T-helper 9 cell (primary cell): ENCODE data around the gene PRKCZ.

Experiments
- DNase-seq: peaks from one replicate; pipeline ENCODE4 v3.0.0-alpha.2; 2020

The PRKCZ gene

DNA sequence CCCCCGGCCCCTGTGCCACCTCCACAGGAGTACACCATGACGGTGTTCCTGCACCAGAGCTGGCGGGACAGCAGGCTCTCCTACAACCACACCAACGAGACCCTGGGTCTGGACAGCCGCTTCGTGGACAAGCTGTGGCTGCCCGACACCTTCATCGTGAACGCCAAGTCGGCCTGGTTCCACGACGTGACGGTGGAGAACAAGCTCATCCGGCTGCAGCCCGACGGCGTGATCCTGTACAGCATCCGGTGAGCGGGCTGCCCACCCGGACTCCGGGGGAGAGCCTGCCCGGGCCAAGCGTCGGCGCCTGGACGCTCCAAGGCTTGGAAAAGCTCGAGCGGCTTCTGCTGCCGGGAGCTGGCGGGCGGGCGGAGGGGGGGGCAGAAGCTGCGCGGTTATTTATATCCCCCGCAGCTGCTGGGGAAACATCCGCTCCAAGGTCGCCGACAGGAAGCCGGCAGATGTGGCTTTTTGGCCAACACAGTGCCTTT is 24.7 kb upstream of the PRKCZ start:
- DNase-seq = no peak

DNA sequence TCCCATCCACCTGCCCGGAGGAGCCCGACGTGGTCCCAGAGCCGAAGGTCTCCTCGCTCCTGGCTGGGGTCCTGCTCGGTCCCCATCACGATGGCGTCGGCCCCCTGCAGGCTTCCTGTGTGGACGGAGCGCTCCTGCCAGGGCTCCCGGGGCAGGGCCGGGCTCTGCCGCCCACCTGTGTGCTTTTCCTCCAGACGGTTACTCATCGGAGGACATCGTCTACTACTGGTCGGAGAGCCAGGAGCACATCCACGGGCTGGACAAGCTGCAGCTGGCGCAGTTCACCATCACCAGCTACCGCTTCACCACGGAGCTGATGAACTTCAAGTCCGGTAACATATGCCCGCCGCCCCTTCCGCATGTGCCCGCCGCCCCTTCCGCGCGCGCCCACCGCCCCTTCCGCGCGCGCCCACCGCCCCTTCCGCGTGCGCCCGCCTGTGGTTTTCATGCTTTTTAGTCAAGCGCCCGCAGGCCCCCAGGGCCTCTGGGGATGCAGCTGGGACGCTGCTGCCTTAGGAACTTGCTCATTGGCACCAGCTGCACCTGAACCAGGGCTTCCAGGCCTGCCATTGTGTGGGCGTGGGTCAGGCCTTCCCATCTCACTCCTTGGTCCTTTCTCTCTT is 22.1 kb upstream of the PRKCZ start:
- DNase-seq = no peak

DNA sequence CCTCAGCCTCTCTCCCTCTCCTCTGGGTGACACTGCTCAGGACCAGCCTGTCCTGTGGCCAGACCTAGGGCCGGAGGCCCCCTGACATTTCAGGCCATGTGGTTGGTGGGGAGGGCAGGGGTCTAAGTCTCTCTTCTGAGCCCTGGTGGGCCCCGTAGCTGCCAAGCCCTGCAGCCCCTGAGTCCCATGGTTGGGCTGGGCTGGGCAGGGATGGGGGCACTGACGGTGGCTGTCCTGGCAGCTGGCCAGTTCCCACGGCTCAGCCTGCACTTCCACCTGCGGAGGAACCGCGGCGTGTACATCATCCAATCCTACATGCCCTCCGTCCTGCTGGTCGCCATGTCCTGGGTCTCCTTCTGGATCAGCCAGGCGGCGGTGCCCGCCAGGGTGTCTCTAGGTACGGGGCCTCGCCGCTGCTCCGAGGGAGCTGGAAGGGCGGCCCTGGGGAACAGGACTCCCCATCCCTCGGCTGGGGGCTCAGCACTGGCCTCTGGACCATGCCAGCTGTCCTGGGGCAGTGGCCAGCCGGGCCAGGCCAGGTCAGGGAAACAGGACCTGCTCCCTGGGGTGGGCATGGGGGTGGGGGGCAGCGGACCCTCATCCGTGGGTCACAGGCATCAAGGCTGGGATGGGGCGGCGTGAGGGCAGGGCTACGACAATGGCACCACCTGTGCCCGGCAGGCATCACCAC is 21.2 kb upstream of the PRKCZ start:
- DNase-seq = no peak

DNA sequence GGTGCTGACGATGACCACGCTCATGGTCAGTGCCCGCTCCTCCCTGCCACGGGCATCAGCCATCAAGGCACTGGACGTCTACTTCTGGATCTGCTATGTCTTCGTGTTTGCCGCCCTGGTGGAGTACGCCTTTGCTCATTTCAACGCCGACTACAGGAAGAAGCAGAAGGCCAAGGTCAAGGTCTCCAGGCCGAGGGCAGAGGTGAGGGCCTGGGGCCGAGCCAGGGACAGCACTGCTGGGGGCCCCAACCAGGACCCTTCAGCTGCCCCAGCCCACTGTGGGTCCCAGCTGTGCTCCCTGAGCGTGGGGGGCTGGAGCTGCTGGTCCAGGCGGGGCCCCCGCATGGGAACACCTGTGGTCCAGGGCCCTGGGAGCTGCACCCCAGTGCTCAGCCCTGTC is 20.6 kb upstream of the PRKCZ start:
- no peak for DNase-seq

DNA sequence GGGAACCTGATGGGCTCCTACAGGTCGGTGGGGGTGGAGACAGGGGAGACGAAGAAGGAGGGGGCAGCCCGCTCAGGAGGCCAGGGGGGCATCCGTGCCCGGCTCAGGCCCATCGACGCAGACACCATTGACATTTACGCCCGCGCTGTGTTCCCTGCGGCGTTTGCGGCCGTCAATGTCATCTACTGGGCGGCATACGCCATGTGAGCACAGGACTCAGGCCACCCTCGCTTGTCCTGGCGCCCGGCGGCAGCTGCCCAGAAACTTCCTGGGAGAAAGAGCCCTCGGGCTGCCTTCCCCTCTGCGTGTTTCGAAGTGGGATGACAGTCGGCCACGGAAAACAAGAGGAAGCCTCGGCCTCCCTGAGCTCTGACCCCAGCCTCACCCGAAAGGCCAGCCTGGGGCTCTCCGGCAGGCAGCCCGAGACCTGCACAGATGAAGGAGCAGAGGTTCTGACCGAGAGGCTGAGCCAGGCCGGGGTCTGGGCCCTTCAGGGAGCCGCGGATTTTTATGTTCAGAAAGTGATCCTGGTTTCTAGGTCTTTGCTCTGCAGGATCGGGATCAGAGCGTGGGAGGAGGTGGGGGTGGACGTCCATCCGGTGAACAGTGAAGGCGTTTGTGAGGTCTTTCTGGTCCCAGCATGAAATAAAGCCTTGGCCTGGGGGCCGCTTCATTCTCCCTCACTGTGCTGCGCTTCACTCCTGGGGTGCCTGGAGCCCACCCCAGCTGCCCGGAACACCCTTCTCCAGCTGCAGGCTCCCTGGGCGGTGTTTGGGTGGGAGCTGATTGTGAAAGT is 19.9 kb upstream of the PRKCZ start:
- DNase-seq = no peak

DNA sequence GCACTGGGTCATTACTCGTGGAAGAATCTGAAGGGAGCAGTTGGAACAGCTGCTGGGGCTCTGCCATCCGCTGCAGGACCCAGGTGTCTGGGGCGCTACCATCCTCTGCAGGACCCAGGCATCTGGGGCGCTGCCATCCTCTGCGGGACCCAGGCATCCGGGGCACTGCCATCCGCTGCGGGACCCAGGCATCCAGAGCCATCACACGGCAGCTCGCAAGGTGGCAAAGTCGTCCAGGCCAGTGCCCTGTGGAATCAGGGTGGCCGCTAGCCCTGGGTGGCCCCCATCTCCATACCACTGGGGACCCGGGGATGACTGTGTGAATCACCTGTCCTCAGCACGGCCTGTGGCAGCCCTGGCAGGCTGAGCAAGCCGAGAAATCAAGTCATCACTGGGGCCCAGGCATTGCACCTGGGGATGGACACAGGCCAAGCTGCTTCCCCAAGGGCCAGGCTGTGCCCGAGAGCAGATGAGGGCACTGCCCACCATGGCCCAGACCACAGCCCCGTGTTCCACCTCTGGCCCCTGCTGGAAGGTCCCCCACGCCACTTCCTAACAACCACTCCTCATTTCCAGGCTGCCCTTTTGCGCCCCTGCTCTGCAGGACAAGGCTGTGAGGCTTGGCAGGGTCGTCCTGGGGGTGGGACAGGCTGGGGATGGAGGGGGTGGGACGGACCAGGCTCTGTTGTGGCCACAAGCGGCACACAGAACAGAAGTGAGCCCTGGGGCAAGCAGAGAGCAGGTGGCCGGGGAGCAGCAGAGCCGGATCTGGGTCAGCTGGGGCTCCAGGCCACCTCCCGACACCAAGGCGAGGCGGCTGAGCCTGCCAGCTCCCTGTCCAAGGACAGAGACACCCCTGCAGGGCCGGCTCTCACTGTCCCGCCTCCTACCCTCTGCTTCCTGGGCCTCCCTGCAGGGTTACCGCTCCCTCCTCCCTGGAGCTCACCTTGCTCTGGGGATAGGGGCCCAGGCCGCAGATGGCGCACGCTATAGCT is 18.4 kb upstream of the PRKCZ start:
- no peak for DNase-seq

DNA sequence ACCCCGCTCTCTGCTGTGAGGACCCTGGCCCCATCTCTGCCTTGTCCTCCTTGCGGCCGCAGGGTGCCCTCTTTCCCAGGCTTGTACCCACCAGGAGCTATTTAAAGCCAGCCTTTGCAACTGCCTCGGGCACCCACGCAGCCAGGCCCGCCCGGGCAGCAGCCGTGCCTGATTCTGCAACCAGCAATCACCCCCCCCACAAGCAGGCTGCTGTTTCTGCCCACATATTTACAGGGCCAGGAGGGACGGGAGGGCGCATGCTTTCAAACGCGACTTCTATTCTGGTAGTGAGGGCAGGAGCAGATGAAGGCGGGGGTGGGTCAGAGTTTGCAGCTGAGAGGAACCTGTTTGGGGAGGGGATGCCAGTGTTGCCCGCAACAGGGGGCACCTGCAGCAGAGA is 17.5 kb upstream of the PRKCZ start:
- no peak for DNase-seq

DNA sequence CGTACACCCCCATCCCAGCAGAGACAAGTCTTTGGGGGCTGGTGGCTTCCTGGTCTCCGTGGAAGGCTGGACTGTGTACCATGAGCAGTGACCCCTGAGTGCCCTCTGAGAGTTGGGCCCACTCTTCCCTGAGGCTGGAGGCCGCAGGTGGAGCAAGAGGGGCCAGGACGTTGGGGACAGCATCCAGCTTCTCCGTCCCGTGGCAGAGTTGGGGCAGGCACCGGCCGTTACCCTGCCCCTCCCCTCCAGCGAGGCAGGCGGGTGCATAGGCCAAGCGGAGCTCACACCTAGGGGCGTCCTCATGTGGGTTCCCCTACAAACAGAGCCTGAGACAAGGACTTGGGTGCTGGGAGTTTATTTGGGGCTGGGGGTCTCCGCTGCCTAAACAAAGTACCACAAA is 17.0 kb upstream of the PRKCZ start:
- no peak for DNase-seq

DNA sequence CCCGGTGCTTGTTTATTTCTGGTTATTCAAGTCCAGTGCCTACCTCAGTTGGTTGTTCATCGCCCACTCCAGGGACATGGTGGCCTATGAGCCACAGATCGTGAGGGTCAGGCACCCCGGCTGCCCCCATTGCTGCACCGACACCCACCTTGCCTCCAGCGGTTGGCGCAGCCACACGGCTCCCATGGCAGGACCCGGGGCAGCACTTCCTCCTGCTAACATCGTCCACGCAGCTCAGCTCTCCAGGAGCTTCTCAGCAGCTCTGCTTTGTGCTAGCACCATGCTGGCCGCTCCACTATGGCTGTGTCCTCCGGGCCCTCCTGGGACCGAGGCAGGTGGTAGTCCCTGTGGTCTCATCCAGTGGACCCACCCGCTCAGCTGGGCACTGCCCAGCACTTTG is 13.9 kb upstream of the PRKCZ start:
- DNase-seq = no peak

DNA sequence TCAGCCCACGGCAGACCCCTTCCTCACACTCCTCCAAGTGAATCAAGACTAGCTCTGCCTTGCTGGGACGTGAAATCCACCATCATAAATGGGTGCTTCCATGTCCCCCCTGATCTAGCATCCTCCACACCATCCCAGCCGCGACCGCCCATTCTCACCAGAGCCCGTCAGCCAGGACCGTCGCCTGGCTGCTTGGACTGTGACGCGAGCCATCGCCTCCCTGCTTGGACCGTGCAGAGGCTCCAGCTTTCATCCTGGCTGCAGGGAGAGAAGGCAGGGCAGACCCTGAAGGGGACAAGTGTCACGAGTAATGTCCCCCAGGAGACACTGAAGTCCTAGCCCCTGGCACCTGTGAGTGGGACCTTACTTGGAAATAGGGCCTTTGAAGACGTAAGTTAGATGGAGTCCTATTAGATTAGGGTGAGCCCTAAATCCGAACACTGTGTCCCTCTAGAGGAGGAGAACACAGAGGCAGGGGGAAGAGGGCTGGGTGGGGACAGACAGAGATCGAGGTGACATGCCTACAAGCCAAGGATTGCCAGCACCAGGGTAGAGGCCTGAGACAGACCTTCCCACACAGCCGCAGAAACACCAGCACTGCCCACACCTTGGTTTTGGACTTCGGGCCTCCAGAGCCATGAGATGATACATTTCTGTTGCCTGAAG is 12.8 kb upstream of the PRKCZ start:
- no peak for DNase-seq

DNA sequence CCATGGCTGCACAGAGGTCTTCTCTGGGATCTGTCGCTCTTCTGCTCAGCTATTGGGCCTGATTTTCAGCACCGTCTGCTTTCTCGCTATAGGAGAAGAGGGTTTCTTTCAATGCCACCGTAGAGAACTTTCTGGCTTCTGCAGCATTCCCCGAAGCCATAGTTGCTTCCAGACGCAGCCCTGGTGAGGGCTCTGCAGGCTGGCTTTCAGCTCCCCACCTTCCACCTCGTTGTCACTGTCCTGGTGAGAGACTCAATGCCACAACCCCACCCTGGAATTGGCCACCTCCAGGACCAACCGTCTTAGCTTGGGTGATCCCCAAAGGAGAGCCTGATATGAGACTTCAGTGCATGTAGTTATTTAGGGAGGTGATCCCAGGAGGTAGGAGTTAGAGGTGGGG is 12.0 kb upstream of the PRKCZ start:
- DNase-seq = no peak

DNA sequence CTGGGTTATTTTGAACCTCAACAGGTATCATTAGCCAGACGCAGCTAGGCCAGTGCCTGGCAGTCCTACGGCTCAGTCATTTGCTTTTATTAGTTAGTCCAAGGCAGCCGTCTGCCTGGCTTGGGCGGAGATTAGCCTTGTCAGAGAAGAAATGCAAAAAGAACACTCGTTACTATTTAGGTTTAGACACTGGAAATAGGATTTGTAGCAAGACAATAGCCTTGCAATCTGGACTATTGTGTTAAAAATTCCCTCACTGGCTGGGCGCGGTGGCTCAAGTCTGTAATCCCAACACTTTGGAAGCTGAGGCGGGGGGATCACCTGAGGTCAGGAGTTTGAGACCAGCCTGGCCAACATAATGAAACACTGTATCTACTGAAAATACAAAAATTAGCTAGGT is 11.0 kb upstream of the PRKCZ start:
- DNase-seq = no peak

DNA sequence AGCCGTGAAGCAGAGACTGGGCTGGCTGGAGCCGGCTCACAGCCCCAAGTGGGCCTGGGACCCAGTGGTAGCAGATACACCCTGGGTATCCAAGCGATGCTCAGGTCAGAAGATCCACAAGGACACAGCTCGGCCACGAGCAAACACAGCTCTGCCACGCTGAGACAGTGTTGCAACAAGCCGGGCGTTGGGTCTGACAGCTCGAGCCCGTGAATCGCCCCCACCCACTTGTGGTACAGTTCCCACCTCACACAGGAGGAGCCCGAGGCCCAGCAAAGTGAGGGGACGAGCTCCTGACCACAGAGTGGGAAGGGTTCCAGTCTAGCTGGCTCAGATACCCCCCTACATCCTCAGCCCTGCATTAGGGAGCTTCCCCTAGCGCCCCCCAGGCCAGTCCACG is 8.9 kb upstream of the PRKCZ start:
- no peak for DNase-seq

DNA sequence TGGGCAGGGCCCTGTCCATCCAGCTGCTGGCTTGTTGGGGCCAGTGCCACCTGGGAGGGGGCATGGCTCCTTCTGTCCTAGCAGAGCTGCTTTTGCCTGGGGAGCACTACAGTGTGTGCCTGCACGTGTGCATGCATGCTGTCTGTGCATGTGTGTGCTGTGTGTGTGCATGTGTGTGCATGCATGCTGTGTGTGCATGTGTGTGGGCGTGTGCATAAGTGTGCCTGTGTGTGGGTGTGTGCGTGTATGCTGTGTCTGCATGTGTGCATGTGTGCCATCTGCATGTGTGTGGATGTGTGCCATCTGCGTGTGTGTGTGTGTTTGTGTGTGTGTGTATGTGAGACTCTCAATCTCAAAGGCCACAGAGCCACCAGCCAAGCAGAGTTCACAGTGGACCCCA is 8.3 kb upstream of the PRKCZ start:
- no peak for DNase-seq

DNA sequence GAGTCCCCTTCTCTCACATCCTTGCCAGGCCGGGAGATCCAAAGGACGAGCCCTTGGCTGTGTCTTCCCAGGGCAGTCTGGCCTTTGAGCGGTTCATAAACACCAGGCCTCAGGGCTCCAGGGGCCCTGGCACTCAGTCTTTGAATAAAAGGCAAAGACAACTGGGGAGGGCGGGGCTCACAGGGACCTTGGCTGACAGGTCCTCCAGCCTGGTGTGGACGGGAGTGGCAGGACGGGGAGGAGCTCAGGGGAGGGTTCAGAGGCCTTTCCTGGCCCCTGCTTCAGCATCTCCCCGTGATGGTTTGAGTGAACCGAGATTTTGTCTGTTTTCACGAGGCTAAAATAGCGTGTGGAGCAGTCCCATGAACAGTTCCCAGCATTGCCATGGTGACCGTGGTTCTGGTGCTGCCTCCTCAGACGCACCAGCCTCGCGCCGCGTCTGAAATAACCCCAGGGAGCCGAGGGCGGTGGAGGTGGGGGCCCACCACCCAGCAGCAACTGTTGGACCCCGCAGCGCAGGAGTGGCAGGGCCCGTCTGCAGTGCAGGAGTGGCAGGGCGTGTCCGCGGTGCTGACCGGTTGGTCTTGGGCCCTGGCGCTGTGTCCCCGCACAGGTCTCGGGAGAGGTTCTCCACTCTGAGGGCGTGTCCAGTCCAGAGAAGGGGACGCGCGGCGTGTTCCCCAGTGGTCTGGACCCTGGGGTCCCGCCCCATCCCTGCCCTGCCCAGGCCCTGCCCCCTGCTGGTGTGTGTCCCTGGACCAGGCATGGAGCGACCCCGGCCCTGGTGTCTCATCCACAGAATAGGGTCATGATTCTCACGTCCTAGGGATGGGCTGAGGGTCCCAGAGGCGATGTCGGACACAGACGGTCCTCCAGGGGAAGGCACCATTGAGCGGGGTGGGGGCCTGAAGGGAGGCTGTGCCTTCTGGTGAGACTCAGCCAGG is 7.1 kb upstream of the PRKCZ start:
- no peak for DNase-seq

DNA sequence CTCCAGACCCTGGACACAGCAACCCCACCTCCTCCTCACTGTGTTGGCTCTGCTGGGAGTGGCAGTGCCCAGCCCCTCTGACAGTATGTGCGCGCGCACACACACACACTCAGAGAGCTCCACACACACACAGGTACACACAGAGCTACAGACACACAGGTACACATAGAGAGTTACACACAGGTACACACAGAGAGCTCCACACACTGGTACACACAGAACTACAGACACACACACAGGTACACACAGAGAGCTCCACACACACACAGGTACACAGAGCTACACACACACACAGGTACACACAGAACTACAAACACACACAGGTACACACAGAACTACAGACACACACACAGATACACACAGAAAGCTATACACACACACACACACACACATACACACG is 6.3 kb upstream of the PRKCZ start:
- no peak for DNase-seq

DNA sequence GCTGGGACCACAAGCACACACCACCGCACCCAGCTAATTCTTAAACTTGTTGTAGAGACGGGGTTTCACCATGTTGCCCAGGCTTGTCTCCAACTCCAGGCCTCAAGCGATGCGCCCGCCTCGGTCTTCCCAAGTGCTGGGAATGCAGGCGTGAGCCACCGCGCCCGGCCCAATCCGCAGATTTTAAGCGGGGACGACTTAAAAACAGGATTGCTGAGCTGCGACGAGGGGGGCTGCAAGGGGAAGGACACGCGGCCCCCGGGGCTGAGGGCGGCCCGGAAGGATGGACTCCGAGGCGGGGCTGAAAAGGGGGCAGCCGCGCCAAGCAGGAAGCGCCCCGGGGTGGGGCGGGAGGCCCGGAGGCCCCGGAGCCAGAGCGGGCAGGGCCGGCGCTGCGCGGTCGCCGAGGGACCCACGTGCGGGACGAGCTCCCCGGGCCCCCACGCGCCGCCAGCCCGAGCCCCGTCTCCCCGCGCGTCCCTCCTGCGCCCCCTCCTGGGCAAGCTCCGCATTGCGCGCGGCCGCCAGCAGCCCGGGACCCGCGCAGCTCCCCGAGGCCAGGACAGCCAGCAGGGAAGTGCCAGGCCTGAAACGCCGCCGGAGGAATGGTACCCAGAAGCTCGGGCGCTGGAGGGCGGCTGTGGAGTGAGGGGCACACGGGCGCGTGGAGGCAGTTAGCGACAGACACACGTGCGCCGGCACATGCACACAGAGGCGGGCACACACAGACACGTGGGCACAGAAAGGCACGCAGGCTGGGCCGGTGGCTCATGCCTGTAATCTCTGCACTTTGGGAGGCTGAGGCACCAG is 5.5 kb upstream of the PRKCZ start:
- peak; percentile 84 for DNase-seq

DNA sequence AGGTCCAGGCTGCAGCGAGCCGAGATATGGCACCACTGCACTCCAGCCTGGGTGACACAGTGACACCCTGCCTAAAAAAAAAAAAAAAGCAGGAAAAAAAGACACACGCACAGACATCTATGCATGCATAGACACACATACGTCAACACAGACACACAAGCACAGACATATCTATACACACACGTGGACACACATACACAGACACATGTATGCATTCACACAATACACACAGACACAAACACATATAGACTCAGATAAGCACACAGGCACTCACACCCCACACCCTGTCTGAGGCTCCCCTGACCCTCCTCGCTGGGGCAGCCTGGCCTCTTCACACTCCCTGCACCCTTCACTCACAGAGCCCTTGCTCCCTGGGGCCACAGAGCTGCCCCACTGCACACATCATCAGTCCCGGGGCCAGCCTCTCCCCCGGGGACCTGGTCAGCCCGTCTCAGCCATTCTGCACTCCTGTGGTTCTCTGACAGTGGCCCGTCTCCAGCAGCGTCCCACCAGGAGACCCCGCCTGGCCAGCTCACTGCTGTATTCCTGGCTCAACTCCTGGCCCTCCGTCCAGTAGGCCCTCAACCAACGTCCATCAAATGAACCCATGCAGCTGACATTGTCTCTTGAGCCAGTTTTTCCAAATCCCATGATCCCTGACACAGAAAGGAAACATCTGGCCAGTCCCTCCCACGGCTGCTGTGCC is 4.6 kb upstream of the PRKCZ start:
- DNase-seq = no peak

DNA sequence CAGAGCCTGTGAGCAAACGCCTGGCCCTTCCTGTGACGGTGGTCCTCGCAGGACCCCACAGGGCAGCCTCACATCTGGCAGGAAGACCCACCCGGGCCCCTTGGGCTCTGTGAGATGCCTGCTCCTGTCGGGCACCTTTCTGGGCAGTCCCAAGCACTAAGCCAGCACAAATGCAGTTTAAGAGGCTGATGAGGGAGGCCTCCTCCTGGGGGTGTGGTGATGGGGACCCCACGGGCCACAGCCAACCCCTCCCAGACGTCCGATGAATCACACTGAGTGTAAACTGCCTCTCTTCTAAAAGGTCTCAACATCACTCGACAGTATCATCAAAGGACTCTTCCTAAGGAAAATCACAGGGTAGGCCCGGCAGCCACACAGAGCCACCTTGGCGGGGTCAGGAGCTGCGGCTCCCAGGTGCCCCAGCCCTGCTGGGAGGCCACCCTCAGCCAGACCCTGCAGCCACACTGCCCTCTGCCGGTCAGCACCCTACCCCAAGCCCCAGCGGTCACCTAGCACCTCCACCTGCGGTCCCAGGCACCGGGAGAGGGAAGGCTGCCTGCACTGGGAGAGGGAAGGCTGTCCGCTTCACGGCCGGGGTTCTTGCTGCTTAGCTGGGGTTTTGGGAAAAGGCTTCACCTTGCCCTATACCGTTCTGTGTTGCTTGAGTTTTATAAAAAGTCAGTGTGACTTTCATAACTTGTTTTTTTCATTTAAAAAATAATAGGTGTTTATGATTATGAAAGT is 3.9 kb upstream of the PRKCZ start:
- DNase-seq = peak; percentile 30
